ENCODE data around the gene ELF4.

Gene ELF4

GRCh38 chrX:130081421-130082045 lies 28.8 kb downstream of the ELF4 start:
- WGBS (ENCODE audit: insufficient coverage) = 36% methylated on average over 12 of the region's 12 CpGs
- CTCF ChIA-PET = interaction anchor here (1.0 to 6.6 kb wide), 14 partner anchors 9 to 112 kb away, joined by 3 to 86 read pairs (median 6); partner anchors contain the start of gene RAB33A
- peak overlapping the region; percentile 40 to 80 for H3K27ac ChIP-seq (ENCODE audit: insufficient read depth in 1 of 2, low read depth in 1 of 2, low read length in 2 of 2, poor library complexity in 1 of 2, severe bottlenecking in 2 of 2)
- POLR2A ChIA-PET = interaction anchor here (1.0 to 2.0 kb wide), 5 partner anchors 9 to 84 kb away, joined by 3 to 6 read pairs (median 4); partner anchors contain the start of gene AIFM1
- peaks cover 8 to 64% (median 58%) of the 10 kb centered on the region in 4 experiments for H3K4me1 ChIP-seq (ENCODE audit: control extremely low read depth in 1 of 4, control insufficient read depth in 4 of 4, insufficient read depth in 4 of 4, low read length in 3 of 4)
- no peaks in the 10 kb centered on the region for H3K27me3 ChIP-seq (replicated peaks in 2 of 5; ENCODE audit: control insufficient read depth in 4 of 5, insufficient read depth in 5 of 5, low read length in 4 of 5)
- DNase-seq = no peak
- H3K4me3 ChIP-seq (ENCODE audit: control insufficient read depth in 1 of 7, extremely low read depth in 1 of 7, insufficient read depth in 4 of 7, low read depth in 2 of 7, low read length in 6 of 7) = peak overlapping the region in 4 of 7 experiments; percentile 11 to 59 (median 38)
- H3K9me3 ChIP-seq (ENCODE audit: control extremely low read depth in 1 of 5, control insufficient read depth in 4 of 5, insufficient read depth in 2 of 5, low read depth in 1 of 5, low read length in 4 of 5) = no peaks in the 10 kb centered on the region
- H3K36me3 ChIP-seq (ENCODE audit: control insufficient read depth in 4 of 4, insufficient read depth in 4 of 4, low read length in 3 of 4) = peaks cover 0 to 14% (median 3%) of the 10 kb centered on the region in 4 experiments

- WGBS (ENCODE audit: insufficient coverage) = 78% methylated on average over 5 of the region's 7 CpGs
- H3K27ac ChIP-seq (ENCODE audit: insufficient read depth in 1 of 2, low read depth in 1 of 2, low read length in 2 of 2, poor library complexity in 1 of 2, severe bottlenecking in 2 of 2) = peak overlapping the region in 1 of 2 experiments; percentile 80
- no peak overlapping the region for H3K4me3 ChIP-seq (ENCODE audit: control insufficient read depth in 1 of 7, extremely low read depth in 1 of 7, insufficient read depth in 4 of 7, low read depth in 2 of 7, low read length in 6 of 7)
- no peaks in the 10 kb centered on the region for H3K27me3 ChIP-seq (replicated peaks in 2 of 5; ENCODE audit: control insufficient read depth in 4 of 5, insufficient read depth in 5 of 5, low read length in 4 of 5)
- ChIA-PET CTCF (interaction anchor here (1.0 to 6.6 kb wide), 17 partner anchors 9 to 116 kb away, joined by 3 to 86 read pairs (median 5); no protein-coding TSS in a partner anchor), POLR2A (interaction anchor here (1.2 to 2.0 kb wide), 3 partner anchors 28 to 85 kb away, joined by 3 to 6 read pairs (median 4); partner anchors contain the start of gene AIFM1)
- H3K36me3 ChIP-seq (ENCODE audit: control insufficient read depth in 4 of 4, insufficient read depth in 4 of 4, low read length in 3 of 4) = peaks cover 0 to 10% (median 3%) of the 10 kb centered on the region in 4 experiments
- no peaks in the 10 kb centered on the region for H3K9me3 ChIP-seq (ENCODE audit: control extremely low read depth in 1 of 5, control insufficient read depth in 4 of 5, insufficient read depth in 2 of 5, low read depth in 1 of 5, low read length in 4 of 5)
- no peak for DNase-seq
- peaks cover 5 to 58% (median 51%) of the 10 kb centered on the region in 4 experiments for H3K4me1 ChIP-seq (ENCODE audit: control extremely low read depth in 1 of 4, control insufficient read depth in 4 of 4, insufficient read depth in 4 of 4, low read length in 3 of 4)
Measured at GRCh38 chrX:130080791-130081367, 29.4 kb downstream of the ELF4 start.

- peak; percentile 52 to 73 (median 66) for DNase-seq
- no peaks in the 10 kb centered on the region for H3K27me3 ChIP-seq (replicated peaks in 2 of 5; ENCODE audit: control insufficient read depth in 4 of 5, insufficient read depth in 5 of 5, low read length in 4 of 5)
- peaks cover 0 to 8% (median 3%) of the 10 kb centered on the region in 4 experiments for H3K36me3 ChIP-seq (ENCODE audit: control insufficient read depth in 4 of 4, insufficient read depth in 4 of 4, low read length in 3 of 4)
- ChIA-PET CTCF (interaction anchor here (0.6 to 6.6 kb wide), 22 partner anchors 12 to 354 kb away, joined by 3 to 86 read pairs (median 4); no protein-coding TSS in a partner anchor), POLR2A (interaction anchor here (1.2 kb wide), 1 partner anchor 86 kb away, joined by 3 read pairs; the partner anchor contains the start of gene AIFM1)
- 28% methylated on average over 2 of the region's 9 CpGs for WGBS (ENCODE audit: insufficient coverage)
- H3K9me3 ChIP-seq (ENCODE audit: control extremely low read depth in 1 of 5, control insufficient read depth in 4 of 5, insufficient read depth in 2 of 5, low read depth in 1 of 5, low read length in 4 of 5) = no peaks in the 10 kb centered on the region
- H3K27ac ChIP-seq (ENCODE audit: insufficient read depth in 1 of 2, low read depth in 1 of 2, low read length in 2 of 2, poor library complexity in 1 of 2, severe bottlenecking in 2 of 2) = no peak overlapping the region
- peaks cover 2 to 48% (median 41%) of the 10 kb centered on the region in 4 experiments for H3K4me1 ChIP-seq (ENCODE audit: control extremely low read depth in 1 of 4, control insufficient read depth in 4 of 4, insufficient read depth in 4 of 4, low read length in 3 of 4)
- no peak overlapping the region for H3K4me3 ChIP-seq (ENCODE audit: control insufficient read depth in 1 of 7, extremely low read depth in 1 of 7, insufficient read depth in 4 of 7, low read depth in 2 of 7, low read length in 6 of 7)
Measured at GRCh38 chrX:130079824-130080406, 30.4 kb downstream of the ELF4 start.

GRCh38 chrX:130075777-130076176 lies 34.5 kb downstream of the ELF4 start:
- peaks cover 0 to 29% (median 15%) of the 10 kb centered on the region in 4 experiments for H3K36me3 ChIP-seq (ENCODE audit: control insufficient read depth in 4 of 4, insufficient read depth in 4 of 4, low read length in 3 of 4)
- ChIA-PET POLR2A (no interaction called here), CTCF (interaction anchor here (0.7 to 1.4 kb wide), 5 partner anchors 15 to 122 kb away, joined by 3 to 4 read pairs (median 3); no protein-coding TSS in a partner anchor)
- H3K27me3 ChIP-seq (replicated peaks in 2 of 5; ENCODE audit: control insufficient read depth in 4 of 5, insufficient read depth in 5 of 5, low read length in 4 of 5) = no peaks in the 10 kb centered on the region
- H3K4me3 ChIP-seq (ENCODE audit: control insufficient read depth in 1 of 7, extremely low read depth in 1 of 7, insufficient read depth in 4 of 7, low read depth in 2 of 7, low read length in 6 of 7) = no peak overlapping the region
- H3K9me3 ChIP-seq (ENCODE audit: control extremely low read depth in 1 of 5, control insufficient read depth in 4 of 5, insufficient read depth in 2 of 5, low read depth in 1 of 5, low read length in 4 of 5) = peaks cover 0 to 3% (median 0%) of the 10 kb centered on the region in 5 experiments
- no peak overlapping the region for H3K27ac ChIP-seq (ENCODE audit: insufficient read depth in 1 of 2, low read depth in 1 of 2, low read length in 2 of 2, poor library complexity in 1 of 2, severe bottlenecking in 2 of 2)
- H3K4me1 ChIP-seq (ENCODE audit: control extremely low read depth in 1 of 4, control insufficient read depth in 4 of 4, insufficient read depth in 4 of 4, low read length in 3 of 4) = peaks cover 0 to 18% (median 9%) of the 10 kb centered on the region in 4 experiments
- peak in 1 of 3 donors; percentile 42 for DNase-seq
- WGBS (ENCODE audit: insufficient coverage) = 59% methylated on average over 2 of the region's 4 CpGs

- ChIA-PET POLR2A (interaction anchor here (0.6 to 1.3 kb wide), 2 partner anchors 10 to 144 kb away, joined by 3 to 4 read pairs; no protein-coding TSS in a partner anchor), CTCF (interaction anchor here (0.9 to 1.8 kb wide), 5 partner anchors 9 to 151 kb away, joined by 3 to 7 read pairs (median 3); no protein-coding TSS in a partner anchor)
- Histone ChIP-seq H3K9me3 (ENCODE audit: control extremely low read depth in 1 of 5, control insufficient read depth in 4 of 5, insufficient read depth in 2 of 5, low read depth in 1 of 5, low read length in 4 of 5) (peaks cover 0 to 3% (median 0%) of the 10 kb centered on the region in 5 experiments), H3K36me3 (ENCODE audit: control insufficient read depth in 4 of 4, insufficient read depth in 4 of 4, low read length in 3 of 4) (peaks cover 0 to 46% (median 23%) of the 10 kb centered on the region in 4 experiments), H3K4me1 (ENCODE audit: control extremely low read depth in 1 of 4, control insufficient read depth in 4 of 4, insufficient read depth in 4 of 4, low read length in 3 of 4) (peaks cover 0 to 9% (median 4%) of the 10 kb centered on the region in 4 experiments), H3K4me3 (ENCODE audit: control insufficient read depth in 1 of 7, extremely low read depth in 1 of 7, insufficient read depth in 4 of 7, low read depth in 2 of 7, low read length in 6 of 7) (no peak overlapping the region), H3K27ac (ENCODE audit: insufficient read depth in 1 of 2, low read depth in 1 of 2, low read length in 2 of 2, poor library complexity in 1 of 2, severe bottlenecking in 2 of 2) (no peak overlapping the region), H3K27me3 (replicated peaks in 2 of 5; ENCODE audit: control insufficient read depth in 4 of 5, insufficient read depth in 5 of 5, low read length in 4 of 5) (no peaks in the 10 kb centered on the region)
- WGBS (ENCODE audit: insufficient coverage) = 38% methylated on average over 7 of the region's 10 CpGs
- peak; percentile 36 to 91 (median 86) for DNase-seq
Measured at GRCh38 chrX:130072345-130072740, 38.0 kb downstream of the ELF4 start.

GRCh38 chrX:130071611-130072344 lies 38.5 kb downstream of the ELF4 start:
- POLR2A ChIA-PET = interaction anchor here (1.3 kb wide), 1 partner anchor 10 kb away, joined by 4 read pairs; no protein-coding TSS in a partner anchor
- H3K4me3 ChIP-seq (ENCODE audit: control insufficient read depth in 1 of 7, extremely low read depth in 1 of 7, insufficient read depth in 4 of 7, low read depth in 2 of 7, low read length in 6 of 7) = no peak overlapping the region
- H3K9me3 ChIP-seq (ENCODE audit: control extremely low read depth in 1 of 5, control insufficient read depth in 4 of 5, insufficient read depth in 2 of 5, low read depth in 1 of 5, low read length in 4 of 5) = peaks cover 0 to 3% (median 0%) of the 10 kb centered on the region in 5 experiments
- H3K27ac ChIP-seq (ENCODE audit: insufficient read depth in 1 of 2, low read depth in 1 of 2, low read length in 2 of 2, poor library complexity in 1 of 2, severe bottlenecking in 2 of 2) = no peak overlapping the region
- no peak for DNase-seq
- WGBS (ENCODE audit: insufficient coverage) = 74% methylated on average over 14 of the region's 18 CpGs
- no peaks in the 10 kb centered on the region for H3K27me3 ChIP-seq (replicated peaks in 2 of 5; ENCODE audit: control insufficient read depth in 4 of 5, insufficient read depth in 5 of 5, low read length in 4 of 5)
- peaks cover 0 to 9% (median 4%) of the 10 kb centered on the region in 4 experiments for H3K4me1 ChIP-seq (ENCODE audit: control extremely low read depth in 1 of 4, control insufficient read depth in 4 of 4, insufficient read depth in 4 of 4, low read length in 3 of 4)
- CTCF ChIA-PET = interaction anchor here (0.9 to 1.8 kb wide), 6 partner anchors 10 to 151 kb away, joined by 3 to 7 read pairs (median 3); no protein-coding TSS in a partner anchor
- peaks cover 0 to 52% (median 25%) of the 10 kb centered on the region in 4 experiments for H3K36me3 ChIP-seq (ENCODE audit: control insufficient read depth in 4 of 4, insufficient read depth in 4 of 4, low read length in 3 of 4)
